Thyroid gland (tissue), 4 donors: Measurements from ENCODE around the gene MDN1. TPM values are rescaled to one million over a fixed set of nuclear protein-coding genes. Genes with fewer than 3 reads are reported as not detected.

ENCODE experiments used
- DNase-seq, 2 donors: peaks; one replicate each; pipeline ENCODE4 v3.0.0-alpha.2; 2019
- H3K27ac ChIP-seq, 3 donors: fragments of 200-600 bp; sonication (generic); 1 replicate in 2 of 3; 2 replicates in 1 of 3; pipeline ENCODE4 v1.5.1; 2016 to 2019; ENCODE audit warnings: mild to moderate bottlenecking in 1 of 3, moderate library complexity in 1 of 3
- H3K27me3 ChIP-seq: fragments of 200-600 bp; sonication (generic); one replicate; pipeline ENCODE4 v1.5.1; 2019
- H3K36me3 ChIP-seq, 2 donors: fragments of 200-600 bp; sonication (generic); one replicate each; pipeline ENCODE4 v1.5.1; 2016 to 2019
- H3K4me1 ChIP-seq, 2 donors: fragments of 200-600 bp; sonication (generic); one replicate each; pipeline ENCODE4 v1.5.1; 2017 to 2019
- H3K4me3 ChIP-seq, 3 donors: fragments of 200-600 bp; sonication (generic); replicated peaks in 1 of 3; 1 replicate in 2 of 3; 2 replicates in 1 of 3; pipeline ENCODE4 v1.5.1; 2016; ENCODE audit warnings: mild to moderate bottlenecking in 1 of 3
- H3K9me3 ChIP-seq: fragments of 200-600 bp; sonication (generic); one replicate; pipeline ENCODE4 v1.5.1; 2017
- POLR2A ChIP-seq, 2 donors: fragments of 450-650 bp; IDR thresholded peaks; one replicate each; pipeline ENCODE4 v1.6.1; 2017; ENCODE audit warnings: antibody characterized with exemption in 2 of 2, mild to moderate bottlenecking in 2 of 2, moderate library complexity in 1 of 2
- WGBS, 2 donors: methylation state at CpG; one replicate each; pipeline ENCODE4 v1.1.5; 2017; 5-methylcytosine and 5-hydroxymethylcytosine counted together
- intact Hi-C: fragments of 100-400 bp; cut with DNase I; formaldehyde crosslinking; loops from one replicate; pipeline ENCODE4 v1.15.1; 2023
- total RNA-seq, 4 donors: library from RNA; depleted of rRNA; stranded (reverse); fragments of >200 nt; gene quantifications; one replicate each; pipeline ENCODE4 v1.2.3, GENCODE V29; 2016
- TF ChIP-seq, protein P1 (sequence below), 6 experiments: fragments of 200-600 bp in 3 of 6; fragments of 450-650 bp in 3 of 6; sonication (generic) in 3 of 6; IDR thresholded peaks; one replicate each; pipeline ENCODE4 v1.5.1; 2016 to 2019; ENCODE audit warnings: antibody characterized with exemption in 6 of 6, mild to moderate bottlenecking in 2 of 6, inconsistent platforms in 1 of 6, moderate library complexity in 1 of 6

The MDN1 gene
- total RNA-seq, 4 donors from 2014 or later, result 32.0 to 44.7 (median 40.1) TPM

DNA sequence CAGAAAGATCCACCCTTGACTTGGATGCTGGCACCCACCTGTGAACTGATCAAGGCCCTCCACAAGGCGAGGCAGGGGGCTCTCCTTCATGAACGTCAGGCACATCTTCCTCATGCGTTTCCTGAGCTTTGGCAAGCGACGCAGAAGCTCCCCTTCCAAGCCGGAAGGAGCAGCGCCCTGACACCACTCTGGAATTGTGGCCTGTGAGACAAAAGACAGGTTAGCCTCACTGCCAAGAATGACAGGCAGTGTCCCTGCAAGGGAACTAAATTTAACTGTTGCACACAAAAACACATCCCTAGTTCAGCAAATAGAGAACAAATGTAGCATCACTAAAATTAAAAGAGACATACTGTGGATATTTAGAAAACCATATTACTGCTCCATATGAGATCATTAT, 139.0 kb downstream of the MDN1 start:
- 90 to 96% methylated on average over 4 to 7 of the region's 7 CpGs for WGBS, 2 donors
- H3K4me3 ChIP-seq, result no peak overlapping the region
- no peak for DNase-seq
- no peaks in the 10 kb centered on the region for H3K4me1 ChIP-seq
- no peaks in the 10 kb centered on the region for H3K9me3 ChIP-seq
- peaks cover 75 to 78% of the 10 kb centered on the region in 2 donors for H3K36me3 ChIP-seq
- intact Hi-C loops, result no loop called here
- no peaks in the 10 kb centered on the region for H3K27me3 ChIP-seq
- H3K27ac ChIP-seq, result no peak overlapping the region
- TF ChIP-seq, protein P1, sequence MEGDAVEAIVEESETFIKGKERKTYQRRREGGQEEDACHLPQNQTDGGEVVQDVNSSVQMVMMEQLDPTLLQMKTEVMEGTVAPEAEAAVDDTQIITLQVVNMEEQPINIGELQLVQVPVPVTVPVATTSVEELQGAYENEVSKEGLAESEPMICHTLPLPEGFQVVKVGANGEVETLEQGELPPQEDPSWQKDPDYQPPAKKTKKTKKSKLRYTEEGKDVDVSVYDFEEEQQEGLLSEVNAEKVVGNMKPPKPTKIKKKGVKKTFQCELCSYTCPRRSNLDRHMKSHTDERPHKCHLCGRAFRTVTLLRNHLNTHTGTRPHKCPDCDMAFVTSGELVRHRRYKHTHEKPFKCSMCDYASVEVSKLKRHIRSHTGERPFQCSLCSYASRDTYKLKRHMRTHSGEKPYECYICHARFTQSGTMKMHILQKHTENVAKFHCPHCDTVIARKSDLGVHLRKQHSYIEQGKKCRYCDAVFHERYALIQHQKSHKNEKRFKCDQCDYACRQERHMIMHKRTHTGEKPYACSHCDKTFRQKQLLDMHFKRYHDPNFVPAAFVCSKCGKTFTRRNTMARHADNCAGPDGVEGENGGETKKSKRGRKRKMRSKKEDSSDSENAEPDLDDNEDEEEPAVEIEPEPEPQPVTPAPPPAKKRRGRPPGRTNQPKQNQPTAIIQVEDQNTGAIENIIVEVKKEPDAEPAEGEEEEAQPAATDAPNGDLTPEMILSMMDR (IDR thresholded peaks at IDR 0.05), result no peak
- no peak for TF ChIP-seq POLR2A (IDR thresholded peaks at IDR 0.05)

DNA sequence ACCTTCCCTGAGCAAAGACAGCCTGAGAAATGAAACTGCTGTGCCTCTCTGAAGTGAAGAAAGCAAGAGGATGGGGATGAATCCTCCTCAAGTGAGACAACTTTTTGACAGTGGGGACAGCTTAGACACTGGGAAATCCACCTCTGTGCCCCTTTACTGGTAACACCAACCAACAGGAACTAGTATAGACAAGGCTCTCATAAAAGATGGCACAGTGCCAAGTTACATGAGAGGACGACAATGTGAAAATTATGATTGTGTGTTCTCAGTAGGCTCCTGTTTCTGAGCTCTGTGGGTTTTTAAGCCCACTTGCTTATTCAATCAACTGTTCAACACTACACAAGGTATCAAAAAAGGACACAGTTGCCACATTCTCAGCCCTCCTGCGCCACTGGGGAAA, 139.4 kb downstream of the MDN1 start:
- WGBS, 2 donors, result 92 to 100% methylated on average over 2 of the region's 2 CpGs
- peaks cover 71 to 78% of the 10 kb centered on the region in 2 donors for H3K36me3 ChIP-seq

DNA sequence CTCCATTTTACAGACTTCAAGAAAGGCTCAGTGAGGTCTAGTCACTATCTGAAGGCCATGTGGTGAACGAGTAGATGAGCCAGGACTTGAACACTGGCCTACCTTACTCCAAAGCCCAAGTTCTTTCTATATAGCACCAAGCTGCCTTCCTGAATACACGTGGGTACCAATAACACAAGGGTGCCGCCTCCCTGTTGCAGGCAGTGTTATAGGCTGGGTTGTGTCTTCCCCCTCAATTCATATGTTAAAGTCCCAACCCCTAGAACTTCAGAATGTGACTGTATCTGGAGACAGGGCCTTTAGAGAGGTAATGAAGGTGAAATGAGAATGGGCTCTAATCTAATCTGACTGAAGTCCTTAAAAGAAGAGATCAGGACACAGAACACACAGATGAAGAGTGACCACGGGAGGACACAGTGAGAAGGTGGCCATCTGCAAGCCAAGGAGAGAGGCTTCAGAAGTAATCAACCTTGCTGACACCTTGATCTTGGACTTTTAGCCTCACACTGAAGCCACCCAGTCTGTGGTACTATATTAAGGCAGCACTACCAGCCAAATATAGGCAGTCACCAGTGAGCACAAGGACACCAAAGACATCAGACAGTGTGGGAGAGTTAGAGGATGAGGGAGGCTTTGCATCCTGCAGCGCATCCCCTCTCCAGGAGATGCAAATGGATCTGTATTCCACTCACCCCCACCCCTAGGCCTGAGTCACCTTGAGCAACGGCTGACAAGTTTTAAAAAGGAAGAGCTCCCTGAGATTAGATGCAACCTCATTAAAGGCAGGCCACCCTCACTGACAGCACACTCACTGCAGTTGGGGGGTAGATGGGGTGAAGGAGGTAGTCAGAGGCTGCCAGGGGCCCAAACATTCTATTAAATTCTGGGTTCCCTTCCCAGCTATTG, 140.1 kb downstream of the MDN1 start:
- Histone ChIP-seq H3K4me1 (no peaks in the 10 kb centered on the region), H3K27ac (no peak overlapping the region), H3K4me3 (no peak overlapping the region), H3K9me3 (no peaks in the 10 kb centered on the region), H3K27me3 (no peaks in the 10 kb centered on the region), H3K36me3 (peaks cover 66 to 77% of the 10 kb centered on the region in 2 donors)
- DNase-seq, result no peak
- WGBS, 2 donors, result 83 to 86% methylated on average over 6 of the region's 6 CpGs
- no peak for TF ChIP-seq POLR2A (IDR thresholded peaks at IDR 0.05)
- TF ChIP-seq, protein P1 (IDR thresholded peaks at IDR 0.05), result no peak
- intact Hi-C loops, result no loop called here

More for the DNA sequence above, 139.4 kb downstream of the MDN1 start:
- Histone ChIP-seq H3K9me3 (no peaks in the 10 kb centered on the region), H3K27ac (no peak overlapping the region), H3K4me1 (no peaks in the 10 kb centered on the region), H3K4me3 (no peak overlapping the region), H3K27me3 (no peaks in the 10 kb centered on the region)
- intact Hi-C loops, result no loop called here
- no peak for TF ChIP-seq POLR2A (IDR thresholded peaks at IDR 0.05)
- TF ChIP-seq, protein P1 (IDR thresholded peaks at IDR 0.05), result no peak
- no peak for DNase-seq

DNA sequence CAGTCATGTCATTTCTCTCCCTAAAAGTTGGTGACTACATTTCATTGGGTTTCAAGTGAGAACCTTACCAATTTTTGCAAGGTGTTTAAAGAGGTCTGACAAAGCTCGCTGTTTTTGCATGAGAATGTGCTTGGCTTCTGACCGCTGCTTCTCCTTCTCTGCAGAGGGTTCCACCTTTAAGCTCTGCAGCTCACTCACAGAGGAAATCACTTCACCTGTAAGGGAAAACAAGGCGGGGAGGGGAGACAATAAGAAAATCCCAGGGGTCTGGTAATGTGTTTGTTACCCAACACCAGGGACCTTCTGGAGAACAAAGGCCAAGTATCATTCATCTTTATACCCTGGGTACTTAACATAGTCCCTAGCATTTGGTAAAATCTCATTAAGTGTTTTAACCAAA, 141.1 kb downstream of the MDN1 start:
- H3K4me3 ChIP-seq, result no peak overlapping the region
- H3K36me3 ChIP-seq, result peaks cover 73 to 83% of the 10 kb centered on the region in 2 donors
- no peak for DNase-seq
- no peaks in the 10 kb centered on the region for H3K9me3 ChIP-seq
- TF ChIP-seq POLR2A (IDR thresholded peaks at IDR 0.05), result no peak
- TF ChIP-seq, protein P1 (IDR thresholded peaks at IDR 0.05), result no peak
- no peaks in the 10 kb centered on the region for H3K27me3 ChIP-seq
- intact Hi-C loops, result no loop called here
- WGBS, 2 donors, result 99% methylated on average over 3 of the region's 3 CpGs
- no peaks in the 10 kb centered on the region for H3K4me1 ChIP-seq
- H3K27ac ChIP-seq, result no peak overlapping the region
